Right renal cortex interstitium (tissue), 3 donors: Measurements from ENCODE around the gene BCL10. TPM values are rescaled to one million over a fixed set of nuclear protein-coding genes. Genes with fewer than 3 reads are reported as not detected.

Source experiments
- DNase-seq, 3 donors: peaks; one replicate each; pipeline ENCODE4 v3.0.0-alpha.2; 2013; ENCODE audit warnings: low read depth in 3 of 3, low spot score in 2 of 3
- polyA plus RNA-seq, 3 donors: library from polyadenylated mRNA; unstranded; fragments of 120-200 nt; gene quantifications; one replicate each; pipeline ENCODE4 v1.2.1, GENCODE V29; 2013; ENCODE audit not compliant: insufficient read length in 3 of 3

The BCL10 gene
- polyA plus RNA-seq, 3 donors = 22.2 to 25.4 (median 23.9) TPM

GRCh38 chr1:85300140-85300539 is 23.7 kb upstream of the BCL10 start:
- DNase-seq = no peak

- peak; percentile 56 to 74 (median 69) for DNase-seq
Measured at GRCh38 chr1:85297855-85298629, 21.6 kb upstream of the BCL10 start.

- DNase-seq = no peak
Measured at GRCh38 chr1:85297538-85297854, 21.1 kb upstream of the BCL10 start.

- no peak for DNase-seq
Measured at GRCh38 chr1:85296980-85297379, 20.5 kb upstream of the BCL10 start.

- no peak for DNase-seq
Measured at GRCh38 chr1:85295654-85296053, 19.2 kb upstream of the BCL10 start.

- no peak for DNase-seq
Measured at GRCh38 chr1:85295006-85295431, 18.6 kb upstream of the BCL10 start.

GRCh38 chr1:85290826-85291225 is 14.4 kb upstream of the BCL10 start:
- no peak for DNase-seq

- DNase-seq = no peak
Measured at GRCh38 chr1:85289848-85290335, 13.5 kb upstream of the BCL10 start.

GRCh38 chr1:85289207-85289847 is 12.9 kb upstream of the BCL10 start:
- DNase-seq = no peak

- DNase-seq = no peak
Measured at GRCh38 chr1:85284202-85284601, 7.8 kb upstream of the BCL10 start.

- DNase-seq = no peak
Measured at GRCh38 chr1:85283475-85284199, 7.2 kb upstream of the BCL10 start.

GRCh38 chr1:85282424-85282823 is 6.0 kb upstream of the BCL10 start:
- no peak for DNase-seq

- DNase-seq = no peak
Measured at GRCh38 chr1:85280636-85281035, 4.2 kb upstream of the BCL10 start.

- DNase-seq = no peak
Measured at GRCh38 chr1:85279458-85280080, 3.1 kb upstream of the BCL10 start.

- no peak for DNase-seq
Measured at GRCh38 chr1:85278853-85279314, 2.5 kb upstream of the BCL10 start.

GRCh38 chr1:85277802-85278201 is 1.4 kb upstream of the BCL10 start:
- DNase-seq = no peak

- no peak for DNase-seq
Measured at GRCh38 chr1:85276978-85277639, 677 bp upstream of the BCL10 start.

GRCh38 chr1:85275701-85276214 is 674 bp downstream of the BCL10 start:
- no peak for DNase-seq

- no peak for DNase-seq
Measured at GRCh38 chr1:85274969-85275453, 1.4 kb downstream of the BCL10 start.

GRCh38 chr1:85273397-85273796 is 3.0 kb downstream of the BCL10 start:
- no peak for DNase-seq
